Measurements from ENCODE around the gene YES1. TPM values are rescaled to one million over a fixed set of nuclear protein-coding genes. Genes with fewer than 3 reads are reported as not detected.

The YES1 gene
- total and polyA plus RNA-seq, 2 of the 13 experiments (the other 11 are each of a cell fraction or from before 2014, with no cell fraction given): 17.2 to 70.8 TPM

DNA sequence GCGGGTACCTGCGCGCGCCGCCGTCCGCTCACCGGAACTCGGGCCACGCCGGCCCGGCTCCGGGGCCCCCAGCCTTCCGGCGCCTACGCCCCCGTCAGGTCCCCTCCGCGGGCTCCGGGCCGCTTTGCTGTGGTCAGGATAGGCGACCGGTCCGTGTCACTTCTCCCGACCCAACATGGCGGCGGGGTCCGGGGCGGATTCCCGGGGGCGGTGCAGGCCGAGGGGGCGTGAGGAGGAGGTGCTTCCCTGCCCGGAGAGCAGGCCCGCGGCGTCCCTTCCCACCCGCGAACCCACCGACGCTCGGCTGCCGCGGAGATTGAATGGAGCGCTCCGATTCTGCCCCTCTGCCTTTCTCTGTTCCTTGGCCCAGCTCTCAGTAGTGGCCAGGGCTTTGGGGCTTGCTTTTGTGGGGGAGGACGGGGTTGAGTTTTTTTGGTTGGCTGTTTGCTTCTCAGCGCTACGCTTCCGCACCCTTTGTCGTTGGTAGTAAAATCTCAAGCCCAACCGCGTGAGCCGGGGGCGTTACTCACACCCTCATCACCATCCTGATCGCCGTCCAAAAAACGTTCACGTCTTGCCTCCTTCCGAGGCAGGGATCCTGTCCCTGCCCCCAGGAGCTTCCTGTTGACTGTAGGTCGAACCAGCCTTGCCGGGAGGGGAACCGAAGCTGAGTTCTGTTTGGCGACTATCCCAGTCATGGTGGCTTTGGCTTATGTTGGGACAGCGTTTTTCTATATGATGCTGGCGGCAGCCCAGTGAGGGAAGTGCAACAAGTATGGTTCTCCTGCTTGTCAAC is 532 bp upstream of the YES1 start (continued):
- TF ChIP-seq, protein P1, sequence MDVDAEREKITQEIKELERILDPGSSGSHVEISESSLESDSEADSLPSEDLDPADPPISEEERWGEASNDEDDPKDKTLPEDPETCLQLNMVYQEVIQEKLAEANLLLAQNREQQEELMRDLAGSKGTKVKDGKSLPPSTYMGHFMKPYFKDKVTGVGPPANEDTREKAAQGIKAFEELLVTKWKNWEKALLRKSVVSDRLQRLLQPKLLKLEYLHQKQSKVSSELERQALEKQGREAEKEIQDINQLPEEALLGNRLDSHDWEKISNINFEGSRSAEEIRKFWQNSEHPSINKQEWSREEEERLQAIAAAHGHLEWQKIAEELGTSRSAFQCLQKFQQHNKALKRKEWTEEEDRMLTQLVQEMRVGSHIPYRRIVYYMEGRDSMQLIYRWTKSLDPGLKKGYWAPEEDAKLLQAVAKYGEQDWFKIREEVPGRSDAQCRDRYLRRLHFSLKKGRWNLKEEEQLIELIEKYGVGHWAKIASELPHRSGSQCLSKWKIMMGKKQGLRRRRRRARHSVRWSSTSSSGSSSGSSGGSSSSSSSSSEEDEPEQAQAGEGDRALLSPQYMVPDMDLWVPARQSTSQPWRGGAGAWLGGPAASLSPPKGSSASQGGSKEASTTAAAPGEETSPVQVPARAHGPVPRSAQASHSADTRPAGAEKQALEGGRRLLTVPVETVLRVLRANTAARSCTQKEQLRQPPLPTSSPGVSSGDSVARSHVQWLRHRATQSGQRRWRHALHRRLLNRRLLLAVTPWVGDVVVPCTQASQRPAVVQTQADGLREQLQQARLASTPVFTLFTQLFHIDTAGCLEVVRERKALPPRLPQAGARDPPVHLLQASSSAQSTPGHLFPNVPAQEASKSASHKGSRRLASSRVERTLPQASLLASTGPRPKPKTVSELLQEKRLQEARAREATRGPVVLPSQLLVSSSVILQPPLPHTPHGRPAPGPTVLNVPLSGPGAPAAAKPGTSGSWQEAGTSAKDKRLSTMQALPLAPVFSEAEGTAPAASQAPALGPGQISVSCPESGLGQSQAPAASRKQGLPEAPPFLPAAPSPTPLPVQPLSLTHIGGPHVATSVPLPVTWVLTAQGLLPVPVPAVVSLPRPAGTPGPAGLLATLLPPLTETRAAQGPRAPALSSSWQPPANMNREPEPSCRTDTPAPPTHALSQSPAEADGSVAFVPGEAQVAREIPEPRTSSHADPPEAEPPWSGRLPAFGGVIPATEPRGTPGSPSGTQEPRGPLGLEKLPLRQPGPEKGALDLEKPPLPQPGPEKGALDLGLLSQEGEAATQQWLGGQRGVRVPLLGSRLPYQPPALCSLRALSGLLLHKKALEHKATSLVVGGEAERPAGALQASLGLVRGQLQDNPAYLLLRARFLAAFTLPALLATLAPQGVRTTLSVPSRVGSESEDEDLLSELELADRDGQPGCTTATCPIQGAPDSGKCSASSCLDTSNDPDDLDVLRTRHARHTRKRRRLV (CRISPR knock-in tag; IDR thresholded peaks at IDR 0.05): no peak
- TF ChIP-seq NKX3-1 (CRISPR knock-in tag; IDR thresholded peaks at IDR 0.05) (0 out of 2 replicates have a peak, but pooled peaks have one; percentile 29), JDP2 (CRISPR knock-in tag; IDR thresholded peaks at IDR 0.05; ENCODE audit: borderline replicate concordance) (no peak), TCF7 (IDR thresholded peaks at IDR 0.05; ENCODE audit: low read depth) (no peak), RFX5 (IDR thresholded peaks at IDR 0.05; ENCODE audit: low read depth, low read length) (no peak), MTA1 (CRISPR knock-in tag; IDR thresholded peaks at IDR 0.05; ENCODE audit: borderline replicate concordance) (peak; percentile 11; the same call in 1 of the 2 replicates), POLR2AphosphoS5 (IDR thresholded peaks at IDR 0.05; ENCODE audit: low read depth, low read length) (peak; percentile 51), TEAD3 (CRISPR knock-in tag; optimal IDR thresholded peaks at IDR 0.05; ENCODE audit: borderline replicate concordance) (no peak), TOPORS (CRISPR knock-in tag; IDR thresholded peaks at IDR 0.05) (0 out of 2 replicates have a peak, but pooled peaks have one; percentile 21), HNRNPH1 (optimal IDR thresholded peaks at IDR 0.05; ENCODE audit: low read depth, low read length) (no peak), PHF5A (CRISPR knock-in tag; IDR thresholded peaks at IDR 0.05; ENCODE audit: low read depth, unreplicated experiment) (no peak), ZBTB1 (CRISPR knock-in tag; IDR thresholded peaks at IDR 0.05; ENCODE audit: borderline replicate concordance) (no peak), ZNF747 (CRISPR knock-in tag; IDR thresholded peaks at IDR 0.05; ENCODE audit: borderline replicate concordance) (peak; percentile 14; the same call in 1 of the 2 replicates), IKZF4 (CRISPR knock-in tag; IDR thresholded peaks at IDR 0.05; ENCODE audit: borderline replicate concordance, low read depth, not compliant biosample characterization) (no peak), SSRP1 (CRISPR knock-in tag; IDR thresholded peaks at IDR 0.05) (no peak)
- TF ChIP-seq, protein P2, sequence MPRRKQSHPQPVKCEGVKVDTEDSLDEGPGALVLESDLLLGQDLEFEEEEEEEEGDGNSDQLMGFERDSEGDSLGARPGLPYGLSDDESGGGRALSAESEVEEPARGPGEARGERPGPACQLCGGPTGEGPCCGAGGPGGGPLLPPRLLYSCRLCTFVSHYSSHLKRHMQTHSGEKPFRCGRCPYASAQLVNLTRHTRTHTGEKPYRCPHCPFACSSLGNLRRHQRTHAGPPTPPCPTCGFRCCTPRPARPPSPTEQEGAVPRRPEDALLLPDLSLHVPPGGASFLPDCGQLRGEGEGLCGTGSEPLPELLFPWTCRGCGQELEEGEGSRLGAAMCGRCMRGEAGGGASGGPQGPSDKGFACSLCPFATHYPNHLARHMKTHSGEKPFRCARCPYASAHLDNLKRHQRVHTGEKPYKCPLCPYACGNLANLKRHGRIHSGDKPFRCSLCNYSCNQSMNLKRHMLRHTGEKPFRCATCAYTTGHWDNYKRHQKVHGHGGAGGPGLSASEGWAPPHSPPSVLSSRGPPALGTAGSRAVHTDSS (CRISPR knock-in tag; conservative IDR thresholded peaks at IDR 0.05): no peak
- TF ChIP-seq, protein P3, sequence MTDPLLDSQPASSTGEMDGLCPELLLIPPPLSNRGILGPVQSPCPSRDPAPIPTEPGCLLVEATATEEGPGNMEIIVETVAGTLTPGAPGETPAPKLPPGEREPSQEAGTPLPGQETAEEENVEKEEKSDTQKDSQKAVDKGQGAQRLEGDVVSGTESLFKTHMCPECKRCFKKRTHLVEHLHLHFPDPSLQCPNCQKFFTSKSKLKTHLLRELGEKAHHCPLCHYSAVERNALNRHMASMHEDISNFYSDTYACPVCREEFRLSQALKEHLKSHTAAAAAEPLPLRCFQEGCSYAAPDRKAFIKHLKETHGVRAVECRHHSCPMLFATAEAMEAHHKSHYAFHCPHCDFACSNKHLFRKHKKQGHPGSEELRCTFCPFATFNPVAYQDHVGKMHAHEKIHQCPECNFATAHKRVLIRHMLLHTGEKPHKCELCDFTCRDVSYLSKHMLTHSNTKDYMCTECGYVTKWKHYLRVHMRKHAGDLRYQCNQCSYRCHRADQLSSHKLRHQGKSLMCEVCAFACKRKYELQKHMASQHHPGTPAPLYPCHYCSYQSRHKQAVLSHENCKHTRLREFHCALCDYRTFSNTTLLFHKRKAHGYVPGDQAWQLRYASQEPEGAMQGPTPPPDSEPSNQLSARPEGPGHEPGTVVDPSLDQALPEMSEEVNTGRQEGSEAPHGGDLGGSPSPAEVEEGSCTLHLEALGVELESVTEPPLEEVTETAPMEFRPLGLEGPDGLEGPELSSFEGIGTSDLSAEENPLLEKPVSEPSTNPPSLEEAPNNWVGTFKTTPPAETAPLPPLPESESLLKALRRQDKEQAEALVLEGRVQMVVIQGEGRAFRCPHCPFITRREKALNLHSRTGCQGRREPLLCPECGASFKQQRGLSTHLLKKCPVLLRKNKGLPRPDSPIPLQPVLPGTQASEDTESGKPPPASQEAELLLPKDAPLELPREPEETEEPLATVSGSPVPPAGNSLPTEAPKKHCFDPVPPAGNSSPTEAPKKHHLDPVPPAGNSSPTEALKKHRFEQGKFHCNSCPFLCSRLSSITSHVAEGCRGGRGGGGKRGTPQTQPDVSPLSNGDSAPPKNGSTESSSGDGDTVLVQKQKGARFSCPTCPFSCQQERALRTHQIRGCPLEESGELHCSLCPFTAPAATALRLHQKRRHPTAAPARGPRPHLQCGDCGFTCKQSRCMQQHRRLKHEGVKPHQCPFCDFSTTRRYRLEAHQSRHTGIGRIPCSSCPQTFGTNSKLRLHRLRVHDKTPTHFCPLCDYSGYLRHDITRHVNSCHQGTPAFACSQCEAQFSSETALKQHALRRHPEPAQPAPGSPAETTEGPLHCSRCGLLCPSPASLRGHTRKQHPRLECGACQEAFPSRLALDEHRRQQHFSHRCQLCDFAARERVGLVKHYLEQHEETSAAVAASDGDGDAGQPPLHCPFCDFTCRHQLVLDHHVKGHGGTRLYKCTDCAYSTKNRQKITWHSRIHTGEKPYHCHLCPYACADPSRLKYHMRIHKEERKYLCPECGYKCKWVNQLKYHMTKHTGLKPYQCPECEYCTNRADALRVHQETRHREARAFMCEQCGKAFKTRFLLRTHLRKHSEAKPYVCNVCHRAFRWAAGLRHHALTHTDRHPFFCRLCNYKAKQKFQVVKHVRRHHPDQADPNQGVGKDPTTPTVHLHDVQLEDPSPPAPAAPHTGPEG (CRISPR knock-in tag; IDR thresholded peaks at IDR 0.05): no peak

All from HepG2 (cell line).